Esophagus muscularis mucosa (tissue), 4 donors: ENCODE results near the gene ZNF213. TPM values are rescaled to one million over a fixed set of nuclear protein-coding genes. Genes with fewer than 3 reads are reported as not detected.
"Not testable (repeated sequence)": the region's sequence is repeated elsewhere in the genome, so short reads cannot be mapped to it uniquely, and the experiment has no call there.

Source experiments
- DNase-seq: peaks from one replicate; pipeline ENCODE4 v3.0.0-alpha.2; 2017; ENCODE audit errors: extremely low spot score
- H3K27ac ChIP-seq, 4 donors: fragments of 200-600 bp; sonication (generic); replicated peaks in 1 of 4; 1 replicate in 3 of 4; 2 replicates in 1 of 4; pipeline ENCODE4 v1.5.1; 2016 to 2019; ENCODE audit warnings: mild to moderate bottlenecking in 1 of 4
- H3K27me3 ChIP-seq, 4 donors: fragments of 200-600 bp; sonication (generic); one replicate each; pipeline versions ENCODE4 v1.5.1 to v1.6.0; 2016 to 2019
- H3K36me3 ChIP-seq, 4 donors: fragments of 200-600 bp; sonication (generic); one replicate each; pipeline ENCODE4 v1.5.1; 2016 to 2019
- H3K4me1 ChIP-seq, 4 donors: fragments of 200-600 bp; sonication (generic); one replicate each; pipeline ENCODE4 v1.5.1; 2016 to 2019
- H3K4me3 ChIP-seq, 4 donors: fragments of 200-600 bp; sonication (generic); 1 replicate in 2 of 4; 2 replicates in 2 of 4; pipeline ENCODE4 v1.5.1; 2016 to 2019; ENCODE audit warnings: mild to moderate bottlenecking in 4 of 4, moderate library complexity in 1 of 4
- H3K9me3 ChIP-seq, 4 donors: fragments of 200-600 bp; sonication (generic); 1 replicate in 3 of 4; 2 replicates in 1 of 4; pipeline ENCODE4 v1.5.1; 2016 to 2019
- EP300 ChIP-seq: sonication (generic); formaldehyde crosslinking; IDR thresholded peaks from one replicate; pipeline ENCODE4 v1.6.1; 2017; ENCODE audit warnings: antibody characterized with exemption
- POLR2A ChIP-seq: fragments of 450-650 bp; IDR thresholded peaks from one replicate; pipeline ENCODE4 v1.6.1; 2017; ENCODE audit warnings: antibody characterized with exemption, moderate library complexity, mild to moderate bottlenecking, low read depth
- POLR2AphosphoS5 ChIP-seq, 2 donors: sonication (generic); formaldehyde crosslinking; IDR thresholded peaks; one replicate each; pipeline ENCODE4 v1.6.1; 2017; ENCODE audit warnings: antibody characterized with exemption in 2 of 2
- WGBS: methylation state at CpG from one replicate; pipeline ENCODE4 v1.1.5; 2018; 5-methylcytosine and 5-hydroxymethylcytosine counted together
- intact Hi-C: fragments of 100-400 bp; cut with DNase I; formaldehyde crosslinking; loops from one replicate; pipeline ENCODE4 v1.15.1; 2023
- total RNA-seq, 4 donors: library from RNA; depleted of rRNA; stranded (reverse); fragments of >200 nt; gene quantifications; one replicate each; pipeline versions ENCODE4 v1.1.0 to v1.2.1, GENCODE V29; 2016
- TF ChIP-seq, protein P1 (sequence below), 3 experiments: fragments of 200-600 bp in 2 of 3; fragments of 450-650 bp in 1 of 3; sonication (generic) in 2 of 3; IDR thresholded peaks; one replicate each; pipeline ENCODE4 v1.5.1; 2017 to 2019; ENCODE audit warnings: antibody characterized with exemption in 3 of 3, mild to moderate bottlenecking in 2 of 3, moderate library complexity in 1 of 3

Gene ZNF213
- total RNA-seq, 4 donors from 2014 or later: 8.4 to 18.3 (median 13.5) TPM

- intact Hi-C loops: no loop called here
- peaks cover 3 to 49% (median 35%) of the 10 kb centered on the region in 4 donors for H3K36me3 ChIP-seq
- WGBS: 2% methylated on average over 26 of the region's 43 CpGs
- no peak for DNase-seq
- no peaks in the 10 kb centered on the region for H3K9me3 ChIP-seq
- TF ChIP-seq POLR2A (no peak), EP300 (no peak), POLR2AphosphoS5 (IDR thresholded peaks at IDR 0.05) (no peak)
- TF ChIP-seq, protein P1, sequence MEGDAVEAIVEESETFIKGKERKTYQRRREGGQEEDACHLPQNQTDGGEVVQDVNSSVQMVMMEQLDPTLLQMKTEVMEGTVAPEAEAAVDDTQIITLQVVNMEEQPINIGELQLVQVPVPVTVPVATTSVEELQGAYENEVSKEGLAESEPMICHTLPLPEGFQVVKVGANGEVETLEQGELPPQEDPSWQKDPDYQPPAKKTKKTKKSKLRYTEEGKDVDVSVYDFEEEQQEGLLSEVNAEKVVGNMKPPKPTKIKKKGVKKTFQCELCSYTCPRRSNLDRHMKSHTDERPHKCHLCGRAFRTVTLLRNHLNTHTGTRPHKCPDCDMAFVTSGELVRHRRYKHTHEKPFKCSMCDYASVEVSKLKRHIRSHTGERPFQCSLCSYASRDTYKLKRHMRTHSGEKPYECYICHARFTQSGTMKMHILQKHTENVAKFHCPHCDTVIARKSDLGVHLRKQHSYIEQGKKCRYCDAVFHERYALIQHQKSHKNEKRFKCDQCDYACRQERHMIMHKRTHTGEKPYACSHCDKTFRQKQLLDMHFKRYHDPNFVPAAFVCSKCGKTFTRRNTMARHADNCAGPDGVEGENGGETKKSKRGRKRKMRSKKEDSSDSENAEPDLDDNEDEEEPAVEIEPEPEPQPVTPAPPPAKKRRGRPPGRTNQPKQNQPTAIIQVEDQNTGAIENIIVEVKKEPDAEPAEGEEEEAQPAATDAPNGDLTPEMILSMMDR (IDR thresholded peaks at IDR 0.05): no peak
- H3K4me1 ChIP-seq: peaks cover 25 to 47% (median 37%) of the 10 kb centered on the region in 4 donors
- no peaks in the 10 kb centered on the region for H3K27me3 ChIP-seq
- peak overlapping the region; percentile 75 to 85 (median 82) for H3K4me3 ChIP-seq
- peak overlapping the region; percentile 93 to 97 (median 95) for H3K27ac ChIP-seq
Measured at GRCh38 chr16:3135126-3135715, 392 bp downstream of the ZNF213 start.

DNA sequence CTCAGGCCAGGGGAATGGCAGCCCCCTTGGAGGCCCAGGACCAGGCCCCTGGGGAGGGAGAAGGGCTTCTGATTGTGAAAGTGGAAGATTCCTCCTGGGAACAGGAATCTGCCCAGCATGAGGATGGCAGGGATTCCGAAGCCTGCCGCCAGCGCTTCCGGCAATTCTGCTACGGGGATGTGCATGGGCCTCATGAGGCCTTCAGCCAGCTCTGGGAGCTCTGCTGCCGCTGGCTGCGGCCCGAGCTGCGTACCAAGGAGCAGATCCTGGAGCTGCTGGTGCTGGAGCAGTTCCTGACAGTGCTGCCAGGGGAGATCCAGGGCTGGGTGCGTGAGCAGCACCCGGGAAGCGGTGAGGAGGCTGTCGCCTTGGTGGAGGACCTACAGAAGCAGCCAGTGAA lies 2.4 kb downstream of the ZNF213 start:
- no peak overlapping the region for H3K4me3 ChIP-seq
- no CpG with 5 or more reads among the region's 13 CpGs for WGBS
- H3K27ac ChIP-seq: no peak overlapping the region
- H3K9me3 ChIP-seq: no peaks in the 10 kb centered on the region
- peaks cover 17 to 54% (median 49%) of the 10 kb centered on the region in 4 donors for H3K36me3 ChIP-seq
- H3K4me1 ChIP-seq: peaks cover 25 to 41% (median 31%) of the 10 kb centered on the region in 4 donors
- no peaks in the 10 kb centered on the region for H3K27me3 ChIP-seq
- TF ChIP-seq POLR2A (no peak), POLR2AphosphoS5 (IDR thresholded peaks at IDR 0.05) (no peak), EP300 (no peak)
- TF ChIP-seq, protein P1 (IDR thresholded peaks at IDR 0.05): no peak
- no peak for DNase-seq
- intact Hi-C loops: no loop called here

DNA sequence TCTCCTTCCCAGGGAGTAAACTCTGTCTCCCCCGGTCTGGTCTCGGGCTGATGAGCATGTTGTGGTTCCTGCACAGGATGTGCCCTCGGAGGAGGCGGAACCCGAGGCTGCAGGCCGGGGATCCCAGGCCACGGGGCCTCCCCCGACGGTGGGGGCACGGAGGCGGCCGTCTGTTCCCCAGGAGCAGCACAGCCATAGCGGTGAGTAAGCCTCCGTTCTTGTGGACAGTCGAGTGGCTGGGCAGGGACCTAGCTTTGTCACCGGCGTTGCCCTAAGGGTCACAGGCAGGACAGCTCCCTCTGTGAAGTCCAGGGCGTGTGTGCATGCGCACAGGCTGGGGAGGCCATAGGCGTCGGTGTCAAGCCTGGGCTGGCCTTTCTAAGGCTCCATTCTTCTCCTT lies 3.5 kb downstream of the ZNF213 start:
- peaks cover 24 to 63% (median 56%) of the 10 kb centered on the region in 4 donors for H3K36me3 ChIP-seq
- WGBS: 90% methylated on average over 5 of the region's 21 CpGs

DNA sequence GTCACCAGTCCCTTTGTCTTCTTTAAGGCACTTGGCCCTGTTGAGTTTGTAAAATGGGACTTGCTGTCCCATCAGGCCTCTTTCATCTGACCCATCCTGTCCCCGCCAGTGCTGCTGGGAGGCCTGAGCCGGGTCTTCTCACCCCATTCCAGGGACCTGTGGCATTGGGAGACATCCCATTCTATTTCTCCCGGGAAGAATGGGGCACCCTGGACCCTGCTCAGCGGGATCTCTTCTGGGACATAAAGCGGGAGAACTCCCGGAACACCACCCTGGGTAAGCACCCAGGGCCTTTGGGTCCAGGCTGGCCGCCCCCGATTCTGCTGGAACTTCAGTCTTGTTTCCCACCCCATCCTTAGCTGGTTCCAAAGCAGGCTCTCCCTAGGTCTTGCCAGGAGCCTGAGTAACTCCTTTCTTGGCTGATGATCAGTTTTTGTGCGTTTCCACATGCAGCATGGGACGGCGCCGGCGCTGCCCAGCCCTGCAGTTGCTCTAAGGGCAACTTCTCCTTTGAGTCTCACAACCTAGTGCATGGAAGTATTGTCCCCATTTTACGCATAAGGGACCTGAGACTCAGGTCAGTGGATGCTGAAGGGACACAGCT lies 4.1 kb downstream of the ZNF213 start:
- H3K4me3 ChIP-seq: no peak overlapping the region
- TF ChIP-seq POLR2AphosphoS5 (IDR thresholded peaks at IDR 0.05): no peak
- TF ChIP-seq, protein P1 (IDR thresholded peaks at IDR 0.05): no peak
- no peak for TF ChIP-seq EP300
- TF ChIP-seq POLR2A: no peak
- intact Hi-C loops: no loop called here
- H3K36me3 ChIP-seq: peaks cover 24 to 63% (median 56%) of the 10 kb centered on the region in 4 donors
- H3K9me3 ChIP-seq: no peaks in the 10 kb centered on the region
- H3K27ac ChIP-seq: no peak overlapping the region
- DNase-seq: no peak
- H3K4me1 ChIP-seq: peaks cover 13 to 32% (median 21%) of the 10 kb centered on the region in 4 donors
- WGBS: 85% methylated on average over 11 of the region's 14 CpGs
- H3K27me3 ChIP-seq: no peaks in the 10 kb centered on the region

More for the DNA sequence above, 3.5 kb downstream of the ZNF213 start:
- Histone ChIP-seq H3K4me1 (peaks cover 19 to 32% (median 26%) of the 10 kb centered on the region in 4 donors), H3K4me3 (no peak overlapping the region), H3K27me3 (no peaks in the 10 kb centered on the region), H3K9me3 (no peaks in the 10 kb centered on the region), H3K27ac (no peak overlapping the region)
- intact Hi-C loops: no loop called here
- TF ChIP-seq POLR2A (no peak), EP300 (no peak), POLR2AphosphoS5 (IDR thresholded peaks at IDR 0.05) (no peak)
- TF ChIP-seq, protein P1 (IDR thresholded peaks at IDR 0.05): no peak
- no peak for DNase-seq

GRCh38 chr16:3139561-3139960 lies 4.7 kb downstream of the ZNF213 start:
- DNase-seq, H3K4me3 ChIP-seq, H3K27me3 ChIP-seq, H3K9me3 ChIP-seq, H3K27ac ChIP-seq, intact Hi-C loops: not testable (repeated sequence)
- H3K36me3 ChIP-seq: peaks cover 24 to 63% (median 56%) of the 10 kb centered on the region in 4 donors
- WGBS: 89% methylated on average over 9 of the region's 9 CpGs
- peaks cover 10 to 27% (median 21%) of the 10 kb centered on the region in 4 donors for H3K4me1 ChIP-seq
